ENCODE results near the gene ZG16.
"Not testable (repeated sequence)": the region's sequence is repeated elsewhere in the genome, so short reads cannot be mapped to it uniquely, and the experiment has no call there.

ZG16 gene

GRCh38 chr16:29787155-29787554, 9.1 kb downstream of the ZG16 start:
- DNase-seq (ENCODE audit: low read depth) = not testable (repeated sequence)

GRCh38 chr16:29789775-29790182, 11.7 kb downstream of the ZG16 start:
- no peak for DNase-seq (ENCODE audit: low read depth)

GRCh38 chr16:29790183-29790948, 12.3 kb downstream of the ZG16 start, which contains the start of gene KIF22:
Gene KIF22, plus strand, starts transcription at chr16:29790751. Its CDS starts 9 bp downstream, at chr16:29790760.
- DNase-seq (ENCODE audit: low read depth) = peak; percentile 98

GRCh38 chr16:29790949-29791844, 13.1 kb downstream of the ZG16 start:
- peak; percentile 26 for DNase-seq (ENCODE audit: low read depth)

- no peak for DNase-seq (ENCODE audit: low read depth)
These were observed 14.1 kb downstream of the ZG16 start for GRCh38 chr16:29791845-29792807.

- not testable (repeated sequence) for DNase-seq (ENCODE audit: low read depth)
These were observed 15.1 kb downstream of the ZG16 start for GRCh38 chr16:29793153-29793552.

- no peak for DNase-seq (ENCODE audit: low read depth)
These were observed 16.2 kb downstream of the ZG16 start for GRCh38 chr16:29794231-29794710.

GRCh38 chr16:29802416-29802935, 24.4 kb downstream of the ZG16 start:
- no peak for DNase-seq (ENCODE audit: low read depth)

- DNase-seq (ENCODE audit: low read depth) = no peak
These were observed 26.0 kb downstream of the ZG16 start for GRCh38 chr16:29804020-29804419.

GRCh38 chr16:29804455-29805231, 26.6 kb downstream of the ZG16 start:
- peak; percentile 46 for DNase-seq (ENCODE audit: low read depth)

- peak; percentile 97 for DNase-seq (ENCODE audit: low read depth)
These were observed 27.4 kb downstream of the ZG16 start for GRCh38 chr16:29805232-29806098.

- peak; percentile 92 for DNase-seq (ENCODE audit: low read depth)
These were observed 28.1 kb downstream of the ZG16 start, which contains the start of gene MAZ for GRCh38 chr16:29806099-29806579. Gene MAZ, plus strand, starts transcription at chr16:29806529. Its CDS starts 173 bp downstream, at chr16:29806702.

GRCh38 chr16:29806641-29807425, 28.8 kb downstream of the ZG16 start:
- DNase-seq (ENCODE audit: low read depth) = peak; percentile 47

- peak; percentile 96 for DNase-seq (ENCODE audit: low read depth)
These were observed 29.6 kb downstream of the ZG16 start for GRCh38 chr16:29807426-29808218.

GRCh38 chr16:29808219-29808900, 30.3 kb downstream of the ZG16 start:
- DNase-seq (ENCODE audit: low read depth) = no peak

- no peak for DNase-seq (ENCODE audit: low read depth)
These were observed 31.1 kb downstream of the ZG16 start for GRCh38 chr16:29809031-29809747.
